ENCODE data around the gene FOXK2.
"Not testable (repeated sequence)": the region's sequence is repeated elsewhere in the genome, so short reads cannot be mapped to it uniquely, and the experiment has no call there.

Gene FOXK2

DNA sequence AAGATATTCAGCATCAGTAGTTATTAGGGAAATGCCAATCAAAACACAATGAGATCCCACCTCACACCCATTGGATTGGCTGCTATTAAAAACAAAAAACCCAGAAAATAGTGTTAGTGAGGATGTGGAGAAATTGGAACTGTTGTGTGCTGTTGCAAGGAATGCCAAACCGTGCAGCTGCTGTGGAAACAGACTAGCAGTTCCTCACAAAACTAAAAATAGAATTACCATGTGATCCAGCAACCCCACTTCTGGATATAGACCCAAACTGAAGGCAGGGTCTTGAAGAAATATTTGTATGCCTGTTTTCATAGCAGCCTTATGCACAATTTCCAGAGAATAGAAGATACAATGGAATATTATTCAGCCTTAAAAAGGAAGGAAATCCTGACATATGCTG is 46.0 kb downstream of the FOXK2 start:
- no peak for DNase-seq (ENCODE audit: low read depth)

DNA sequence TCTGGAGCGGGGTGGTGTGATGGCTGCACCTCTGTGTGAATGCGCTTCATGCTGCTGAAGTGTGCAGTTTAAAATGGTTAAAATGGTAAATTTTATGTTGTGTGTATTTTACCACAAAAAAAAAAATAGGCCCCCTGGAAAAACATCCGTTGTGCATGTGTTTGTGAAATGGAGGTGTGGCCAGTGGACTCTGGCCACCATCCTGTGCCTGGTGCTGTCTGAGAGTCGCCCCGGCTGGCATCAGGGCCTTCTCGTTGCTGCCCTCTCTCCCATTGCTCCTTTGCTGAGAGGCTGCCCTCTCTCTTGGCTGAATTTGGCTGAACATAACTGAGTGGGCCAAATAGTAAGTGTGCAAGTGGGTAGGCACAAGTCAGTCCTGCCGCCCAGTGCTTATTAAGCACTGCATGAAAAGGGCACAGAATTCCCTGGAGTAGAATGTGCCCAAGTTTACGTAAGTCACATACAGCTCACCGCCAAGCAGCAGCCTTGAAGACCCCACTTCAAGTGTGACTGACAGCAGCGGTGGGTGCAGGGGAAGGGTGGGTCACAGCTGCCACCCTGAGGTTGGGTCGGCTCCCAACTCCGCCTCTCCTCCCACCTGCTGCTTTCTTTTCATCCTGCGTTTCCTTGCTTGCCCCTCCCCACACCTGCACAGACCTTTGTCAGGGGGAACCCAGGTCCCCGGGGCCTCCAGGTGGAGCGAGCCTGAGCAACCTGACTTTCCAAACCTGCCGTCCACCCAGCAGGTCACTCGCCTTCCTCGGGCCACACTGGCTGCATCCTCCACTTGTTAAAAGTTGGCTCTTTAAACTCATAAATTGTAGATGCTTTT is 46.8 kb downstream of the FOXK2 start:
- no peak for DNase-seq (ENCODE audit: low read depth)

DNA sequence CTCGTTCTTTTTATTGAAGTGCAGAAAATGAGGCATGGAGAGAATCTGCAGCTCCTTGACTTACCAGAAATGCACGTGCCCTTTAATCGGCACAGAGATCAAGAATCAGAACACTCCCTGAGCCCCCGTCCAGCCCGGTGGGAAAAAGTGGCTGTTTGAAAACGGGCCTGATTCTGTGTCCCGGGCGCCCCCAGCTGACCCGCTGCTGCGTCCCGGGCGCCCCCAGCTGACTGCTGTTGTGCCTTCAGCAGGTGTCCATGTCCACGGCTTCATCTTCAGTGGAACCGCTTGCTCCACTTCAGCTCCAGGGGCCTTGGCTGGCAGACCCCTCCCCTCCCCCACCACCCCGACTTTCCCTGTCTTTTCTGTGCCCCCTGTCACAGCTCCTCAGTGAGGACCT is 47.8 kb downstream of the FOXK2 start:
- DNase-seq (ENCODE audit: low read depth), result no peak

DNA sequence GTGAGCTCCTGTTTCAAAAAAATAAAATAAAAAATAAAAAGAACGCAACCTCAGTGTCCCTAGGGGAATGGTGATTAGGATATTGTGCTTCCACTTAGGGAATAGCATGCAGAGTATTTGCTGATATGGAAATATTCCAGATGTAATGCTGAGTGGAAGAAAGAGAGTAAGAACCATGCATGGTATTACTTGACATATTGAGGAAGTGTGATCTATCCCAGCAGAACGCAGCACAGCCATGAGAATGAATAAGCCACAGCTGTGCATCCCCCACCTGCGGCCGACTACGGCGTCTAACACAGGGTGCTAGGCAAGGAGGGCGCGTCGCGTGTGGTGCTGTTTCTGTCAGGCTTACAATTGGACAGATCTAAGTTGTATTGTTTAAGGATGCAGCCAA is 49.5 kb downstream of the FOXK2 start:
- no peak for DNase-seq (ENCODE audit: low read depth)

DNA sequence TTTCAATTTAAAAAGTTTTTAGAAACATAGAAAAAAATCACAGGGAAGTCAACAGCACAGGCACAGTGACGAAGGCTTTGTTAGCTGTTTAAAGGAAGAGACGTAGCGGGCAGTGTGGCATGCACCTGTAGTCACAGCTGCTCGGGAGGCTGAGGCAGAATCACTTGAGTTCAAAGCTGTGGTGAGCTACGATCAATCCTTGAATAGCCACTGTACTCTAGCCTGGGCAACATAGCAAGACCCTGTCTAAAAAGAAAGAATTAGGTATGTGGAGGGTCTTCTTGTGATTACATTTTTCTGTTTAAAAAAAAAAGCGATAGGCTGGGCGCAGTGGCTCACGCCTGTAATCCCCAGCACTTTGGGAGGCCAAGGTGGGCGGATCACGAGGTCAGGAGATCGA is 50.1 kb downstream of the FOXK2 start:
- DNase-seq (ENCODE audit: low read depth), result no peak

DNA sequence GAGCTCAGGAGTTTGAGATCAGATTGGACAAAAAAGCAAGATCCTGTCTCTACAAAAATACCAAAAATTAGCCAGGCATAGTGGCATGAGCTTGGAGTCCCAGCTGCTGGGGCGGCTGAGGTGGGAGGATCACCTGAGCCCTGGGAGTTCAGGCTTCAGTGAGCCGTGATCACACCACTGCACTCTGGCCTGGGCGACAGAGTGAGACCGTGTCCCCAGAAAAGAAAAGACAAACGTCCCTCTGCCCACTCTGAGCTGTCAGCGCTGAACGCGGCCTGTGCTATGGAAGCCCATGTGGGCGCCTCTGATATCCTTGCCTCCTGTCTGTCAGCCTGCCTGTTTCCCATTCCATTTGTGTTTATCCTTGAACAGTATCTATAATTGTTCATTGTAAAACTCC is 50.7 kb downstream of the FOXK2 start:
- no peak for DNase-seq (ENCODE audit: low read depth)

DNA sequence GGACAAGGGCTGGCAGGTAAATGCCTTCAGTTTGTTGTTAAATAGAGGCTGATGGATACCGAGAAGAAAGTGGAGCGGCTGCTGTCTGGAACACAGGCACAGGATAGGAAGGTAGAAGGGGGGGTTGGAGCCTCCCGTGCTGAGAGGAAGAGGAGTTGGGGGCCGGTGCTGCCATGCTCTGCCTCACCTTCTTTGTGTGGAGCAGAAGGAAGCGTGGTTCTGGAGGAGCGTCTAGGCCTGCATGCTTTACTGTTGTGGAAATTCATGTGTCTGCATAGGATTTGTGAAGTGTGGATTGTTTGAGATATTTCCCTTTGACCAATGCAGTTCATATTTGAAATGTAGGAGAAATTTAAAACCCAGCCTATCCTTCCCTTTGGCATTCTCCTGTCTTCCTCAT is 52.3 kb downstream of the FOXK2 start:
- no peak for DNase-seq (ENCODE audit: low read depth)

DNA sequence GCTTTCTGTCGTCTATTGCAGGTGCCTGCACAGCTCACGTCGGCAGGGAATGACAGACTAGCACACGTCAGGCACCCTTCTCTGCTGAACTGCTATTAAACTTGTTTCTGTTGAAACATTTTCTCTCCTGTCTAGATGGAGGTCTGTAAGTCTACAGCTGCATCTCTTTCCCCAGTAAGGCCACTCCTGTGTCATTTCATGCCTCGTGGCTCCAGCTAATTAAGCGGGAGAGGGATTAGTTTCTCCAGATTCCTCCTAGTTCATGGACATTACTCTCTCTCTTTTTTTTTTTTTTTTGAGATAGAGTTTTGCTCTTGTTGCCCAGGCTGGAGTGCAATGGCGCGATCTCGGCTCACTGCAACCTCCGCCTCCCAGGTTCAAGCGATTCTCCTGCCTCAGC is 54.5 kb downstream of the FOXK2 start:
- DNase-seq (ENCODE audit: low read depth), result no peak

DNA sequence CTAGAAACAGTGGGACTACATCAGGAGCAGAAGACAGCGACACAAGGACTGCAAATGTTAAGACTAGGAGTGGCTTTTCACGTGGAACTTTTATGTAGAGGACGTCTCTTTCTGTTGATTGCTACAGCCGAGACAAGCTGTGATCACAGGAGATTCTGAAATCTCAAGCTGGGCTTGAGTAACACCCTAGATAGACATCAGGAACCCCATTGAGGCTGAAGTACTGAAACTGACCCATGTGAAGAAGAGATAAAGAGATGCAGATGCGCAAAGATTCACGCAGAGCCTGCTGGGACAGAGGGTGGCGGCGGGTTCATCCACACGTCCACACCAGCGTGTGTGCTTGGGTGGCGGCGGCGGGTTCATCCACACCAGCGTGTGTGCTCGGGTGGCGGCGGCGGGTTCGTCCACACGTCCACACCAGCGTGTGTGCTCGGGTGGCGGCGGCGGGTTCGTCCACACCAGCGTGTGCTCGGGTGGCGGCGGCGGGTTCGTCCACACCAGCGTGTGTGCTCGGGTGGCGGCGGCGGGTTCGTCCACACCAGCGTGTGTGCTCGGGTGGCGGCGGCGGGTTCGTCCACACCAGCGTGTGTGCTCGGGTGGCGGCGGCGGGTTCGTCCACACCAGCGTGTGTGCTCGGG is 56.2 kb downstream of the FOXK2 start:
- DNase-seq (ENCODE audit: low read depth), result not testable (repeated sequence)

DNA sequence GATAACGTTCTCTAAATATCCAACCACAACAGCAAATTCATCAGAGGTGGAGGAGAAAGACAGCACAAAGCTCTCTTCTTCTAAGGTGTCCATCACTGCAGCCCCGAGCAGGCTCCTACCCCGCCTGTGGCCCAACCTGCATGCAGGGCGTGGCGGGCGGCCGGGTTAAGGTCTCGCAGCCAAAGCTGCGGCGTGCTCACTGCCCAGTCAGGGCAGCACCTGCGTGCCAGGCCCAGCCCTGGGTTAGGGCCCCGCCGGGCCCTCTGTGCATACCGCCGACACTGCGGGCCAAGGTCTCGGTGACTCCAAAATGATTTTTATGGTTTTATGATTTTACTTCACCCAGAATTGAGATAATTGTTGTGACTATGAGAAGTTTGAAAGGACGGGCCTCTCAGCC is 57.8 kb downstream of the FOXK2 start:
- DNase-seq (ENCODE audit: low read depth), result no peak

DNA sequence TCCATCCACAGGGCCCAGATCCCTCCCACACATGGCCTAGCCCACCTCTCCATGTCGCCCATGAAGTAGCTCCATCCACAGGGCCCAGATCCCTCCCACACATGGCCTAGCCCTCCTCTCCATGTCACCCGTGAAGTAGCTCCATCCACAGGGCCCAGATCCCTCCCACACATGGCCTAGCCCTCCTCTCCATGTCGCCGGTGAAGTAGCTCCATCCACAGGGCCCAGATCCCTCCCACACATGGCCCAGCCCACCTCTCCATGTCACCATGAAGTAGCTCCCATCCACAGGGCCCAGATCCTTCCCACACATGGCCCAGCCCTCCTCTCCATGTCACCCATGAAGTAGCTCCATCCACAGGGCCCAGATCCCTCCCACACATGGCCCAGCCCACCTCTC is 60.4 kb downstream of the FOXK2 start:
- DNase-seq (ENCODE audit: low read depth), result not testable (repeated sequence)

DNA sequence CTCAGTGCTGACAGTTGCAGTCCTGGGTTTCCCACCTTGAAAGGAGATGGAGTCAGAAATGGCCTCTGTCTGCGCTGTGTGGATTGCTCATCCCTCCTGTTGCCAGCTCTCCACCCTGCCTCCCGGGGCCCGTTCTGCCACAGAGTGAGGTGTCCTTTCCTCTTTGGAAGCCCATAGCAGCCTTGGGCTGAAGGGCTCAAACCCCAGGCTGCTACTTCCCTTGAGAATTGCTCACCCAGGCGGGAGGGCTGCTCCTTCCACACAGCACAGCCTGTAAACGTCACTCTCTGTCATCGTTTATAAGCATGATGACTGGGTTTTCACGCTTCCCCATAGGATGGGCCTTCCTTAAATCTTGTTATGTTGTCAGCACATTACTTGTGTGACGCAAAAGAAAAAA is 62.7 kb downstream of the FOXK2 start:
- DNase-seq (ENCODE audit: low read depth), result no peak

DNA sequence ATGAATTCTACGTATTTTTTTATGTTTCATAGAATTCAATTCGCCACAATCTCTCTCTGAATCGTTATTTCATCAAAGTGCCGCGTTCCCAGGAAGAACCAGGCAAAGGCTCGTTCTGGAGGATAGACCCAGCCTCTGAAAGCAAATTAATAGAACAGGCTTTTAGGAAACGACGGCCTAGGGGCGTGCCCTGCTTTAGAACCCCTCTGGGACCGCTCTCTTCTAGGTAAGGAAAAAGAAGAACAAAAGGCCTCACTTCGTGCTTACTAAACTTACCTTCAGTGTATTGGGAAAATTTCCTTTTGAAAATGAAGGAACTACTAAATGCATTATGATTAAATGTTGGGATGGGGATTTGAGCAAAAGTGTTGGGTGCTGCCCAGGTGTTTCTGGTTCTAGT is 63.2 kb downstream of the FOXK2 start:
- DNase-seq (ENCODE audit: low read depth), result no peak

DNA sequence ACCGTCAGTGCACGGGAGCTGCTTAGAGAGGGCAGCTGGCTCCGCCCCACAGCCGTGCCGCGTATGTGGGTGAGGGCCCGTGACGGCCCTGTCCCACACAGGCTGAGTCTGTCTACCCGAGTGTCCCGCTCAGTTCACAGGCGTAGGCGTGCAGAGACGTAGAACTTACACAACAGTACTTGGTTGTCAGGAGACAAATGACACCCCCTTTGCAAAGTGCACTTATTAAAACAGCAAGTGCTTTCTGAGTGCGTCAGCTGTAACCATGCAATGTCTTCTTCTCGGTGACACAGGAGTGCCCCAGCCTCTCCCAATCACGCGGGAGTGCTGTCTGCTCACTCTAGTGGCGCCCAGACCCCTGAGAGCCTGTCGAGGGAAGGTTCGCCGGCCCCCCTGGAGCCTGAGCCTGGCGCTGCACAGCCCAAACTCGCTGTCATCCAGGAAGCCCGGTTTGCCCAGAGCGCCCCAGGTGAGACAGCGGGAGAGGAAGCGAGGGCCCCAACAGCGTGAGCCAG is 64.2 kb downstream of the FOXK2 start:
- DNase-seq (ENCODE audit: low read depth), result peak; percentile 56

DNA sequence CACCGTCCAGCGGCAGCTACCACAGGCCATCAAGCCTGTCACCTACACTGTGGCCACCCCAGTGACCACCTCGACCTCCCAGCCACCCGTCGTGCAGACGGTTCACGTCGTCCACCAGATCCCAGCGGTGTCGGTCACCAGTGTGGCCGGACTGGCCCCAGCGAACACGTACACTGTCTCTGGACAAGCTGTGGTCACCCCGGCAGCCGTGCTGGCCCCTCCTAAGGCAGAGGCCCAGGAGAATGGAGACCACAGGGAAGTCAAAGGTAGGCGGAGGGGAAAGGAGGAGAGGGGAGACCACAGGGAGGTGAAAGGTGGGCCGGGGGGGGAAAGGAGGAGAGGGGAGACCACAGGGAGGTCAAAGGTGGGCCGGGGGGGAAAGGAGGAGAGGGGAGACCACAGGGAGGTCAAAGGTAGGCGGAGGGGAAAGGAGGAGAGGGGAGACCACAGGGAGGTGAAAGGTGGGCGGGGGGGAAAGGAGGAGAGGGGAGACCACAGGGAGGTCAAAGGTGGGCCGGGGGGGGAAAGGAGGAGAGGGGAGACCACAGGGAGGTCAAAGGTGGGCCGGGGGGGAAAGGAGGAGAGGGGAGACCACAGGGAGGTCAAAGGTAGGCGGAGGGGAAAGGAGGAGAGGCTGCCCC is 66.5 kb downstream of the FOXK2 start:
- not testable (repeated sequence) for DNase-seq (ENCODE audit: low read depth)

DNA sequence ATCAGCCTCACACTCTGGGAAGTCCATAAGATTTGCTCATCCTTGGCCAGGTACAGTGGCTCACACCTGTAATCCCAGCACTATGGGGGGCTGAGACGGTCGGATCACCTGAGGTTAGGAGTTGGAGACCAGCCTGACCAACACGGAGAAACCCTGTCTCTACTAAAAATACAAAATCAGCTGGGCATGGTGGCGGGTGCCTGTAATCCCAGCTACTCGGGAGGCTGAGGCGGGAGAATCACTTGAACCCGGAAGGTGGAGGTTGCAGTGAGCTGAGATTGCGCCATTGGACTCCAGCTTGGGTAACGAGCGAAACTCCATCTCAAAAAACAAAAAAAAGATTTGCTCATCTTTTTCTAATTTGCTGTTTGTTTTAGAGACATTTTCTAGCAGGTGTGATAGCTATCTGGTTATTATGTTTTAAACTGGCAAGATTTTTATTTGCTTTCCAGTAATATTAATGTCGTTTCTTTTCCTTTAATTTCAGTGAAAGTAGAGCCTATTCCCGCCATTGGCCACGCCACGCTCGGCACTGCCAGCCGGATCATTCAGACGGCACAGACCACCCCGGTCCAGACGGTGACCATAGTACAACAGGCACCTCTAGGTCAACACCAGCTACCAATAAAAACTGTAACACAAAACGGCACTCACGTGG is 67.2 kb downstream of the FOXK2 start:
- no peak for DNase-seq (ENCODE audit: low read depth)

DNA sequence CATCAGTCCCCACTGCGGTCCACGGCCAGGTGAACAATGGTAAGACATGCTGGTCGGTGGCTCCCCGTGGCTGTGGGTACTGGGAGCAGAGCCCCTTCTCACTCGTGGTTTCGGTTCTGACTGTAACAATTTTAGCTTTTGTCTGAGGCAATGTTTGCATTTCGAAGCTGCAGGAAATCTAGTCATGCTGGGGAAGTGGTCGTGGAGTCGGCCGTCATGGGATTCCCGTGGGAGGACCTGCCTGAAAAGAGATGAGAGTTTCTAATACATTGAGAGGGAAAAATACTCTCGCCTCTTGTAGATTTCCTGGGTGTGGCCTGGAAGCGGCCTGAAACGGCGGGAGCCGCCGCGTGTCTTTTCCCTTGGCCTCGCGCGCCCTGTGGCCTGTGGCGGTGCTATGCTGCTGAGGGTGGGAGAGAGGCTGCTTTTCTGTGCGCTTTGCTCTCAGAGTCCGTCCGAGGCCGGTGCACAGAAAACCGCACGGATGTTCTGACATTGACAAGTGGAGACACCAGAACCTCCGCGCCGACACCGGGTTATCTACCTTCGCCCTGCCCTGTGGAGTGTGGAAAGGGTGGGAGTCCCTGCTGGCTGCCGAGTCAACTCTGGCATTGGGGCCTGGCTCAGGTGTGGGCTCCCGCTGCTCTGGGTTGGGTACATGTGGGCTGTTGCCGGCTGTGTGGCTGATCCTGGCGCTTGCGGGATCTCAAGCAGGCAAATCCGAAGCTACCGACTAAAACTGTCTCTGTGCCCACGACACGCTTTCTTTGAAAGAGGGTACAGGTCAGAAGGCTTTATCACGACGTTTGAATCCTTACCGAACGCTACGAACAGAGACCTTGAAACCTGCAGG is 67.9 kb downstream of the FOXK2 start:
- no peak for DNase-seq (ENCODE audit: low read depth)

DNA sequence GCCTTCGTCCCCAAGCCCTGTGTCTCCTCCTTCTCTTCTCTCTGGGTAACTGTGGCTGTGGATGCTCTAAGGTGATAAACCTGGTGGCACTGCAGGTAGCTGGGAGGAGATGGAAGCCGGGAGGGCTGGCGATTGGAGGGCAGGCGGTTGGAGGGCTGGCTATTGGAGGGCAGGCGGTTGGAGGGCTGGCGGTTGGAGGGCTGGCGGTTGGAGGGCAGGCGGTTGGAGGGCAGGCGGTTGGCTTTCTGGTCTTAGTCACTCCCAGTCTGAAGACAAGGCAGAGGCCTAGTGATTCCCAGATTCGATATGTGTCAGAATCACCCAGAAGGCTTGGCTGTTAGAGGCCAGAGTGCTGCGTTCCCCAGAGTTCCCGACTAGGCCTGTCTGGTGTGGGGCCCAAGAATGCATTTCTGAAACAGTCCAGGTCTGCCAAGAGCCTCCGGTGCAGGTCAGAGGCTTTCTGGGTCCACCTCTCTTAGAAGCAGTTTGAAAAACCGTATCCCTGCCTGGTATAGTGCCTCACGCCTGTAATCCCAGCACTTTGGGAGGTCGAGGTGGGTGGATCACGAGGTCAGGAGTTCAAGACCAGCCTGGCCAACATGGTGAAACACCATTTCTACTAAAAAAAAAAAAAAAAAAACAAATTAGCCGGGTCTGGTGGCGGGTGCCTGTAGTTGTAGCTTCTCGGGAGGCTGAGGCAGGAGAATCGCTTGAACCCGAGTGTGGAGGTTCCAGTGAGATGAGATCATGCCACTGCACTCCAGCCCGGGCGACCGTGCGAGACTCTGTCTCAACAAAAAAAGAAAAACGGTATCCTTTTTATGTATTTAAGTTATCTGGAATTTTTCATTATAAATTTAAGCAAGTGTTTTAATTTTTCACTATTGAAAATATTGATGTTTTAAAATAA is 69.0 kb downstream of the FOXK2 start:
- DNase-seq (ENCODE audit: low read depth), result no peak

DNA sequence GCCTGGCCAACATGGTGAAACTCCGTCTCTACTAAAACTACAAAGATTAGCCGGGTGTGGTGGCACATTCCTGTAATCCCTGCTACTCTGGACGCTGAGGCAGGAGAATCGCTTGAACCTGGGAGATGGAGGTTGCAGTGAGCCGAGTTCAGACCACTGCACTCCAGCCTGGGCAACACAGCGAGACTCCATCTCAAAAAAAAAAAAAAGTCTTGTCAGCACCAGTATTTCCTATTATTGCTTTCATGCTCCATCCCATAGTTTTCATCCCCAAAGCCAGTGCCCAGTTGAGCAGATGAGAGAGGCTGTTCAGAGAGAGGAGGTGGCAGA is 70.3 kb downstream of the FOXK2 start:
- DNase-seq (ENCODE audit: low read depth), result no peak

DNA sequence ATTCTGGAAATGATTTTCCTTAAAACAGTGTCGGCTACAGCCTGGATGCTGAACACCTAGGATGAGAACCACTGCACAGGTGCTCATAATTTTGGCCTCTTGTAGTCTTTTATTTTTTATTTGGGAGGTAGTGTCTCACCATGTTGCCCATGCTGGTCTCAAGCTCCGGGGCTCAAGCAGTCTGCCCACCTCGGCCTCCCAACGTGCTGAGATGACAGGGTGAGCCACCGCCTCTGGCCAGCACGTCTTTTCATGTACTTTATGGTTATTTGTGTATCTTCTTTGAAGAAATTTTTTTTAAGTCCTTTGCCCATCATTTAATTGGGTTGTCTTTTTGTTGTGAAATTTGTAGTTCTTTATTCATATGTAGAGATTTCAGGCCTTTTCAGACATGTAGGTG is 70.7 kb downstream of the FOXK2 start:
- DNase-seq (ENCODE audit: low read depth), result no peak
